Endothelial cell of umbilical vein (primary cell): ENCODE results near the gene LCMT1. TPM values are rescaled to one million over a fixed set of nuclear protein-coding genes. Genes with fewer than 3 reads are reported as not detected.

Experiments
- BruUV-seq: library from RNA; stranded (reverse); fragments of 400-500 nt; replicated peaks from 2 replicates; lab custom pipeline; 2021; lab: Mats Ljungman, UMichigan
- CTCF ChIA-PET: fragments of 300-600, 350-600 bp; sonication (Branson Sonifier 250); formaldehyde crosslinking; loops from one replicate; lab custom pipeline; 2021; ENCODE audit warnings: antibody characterized with exemption, inconsistent platforms; lab: Charles Lee
- POLR2A ChIA-PET: fragments of 300-600, 350-600 bp; sonication (Branson Sonifier 250); formaldehyde crosslinking; loops from one replicate; lab custom pipeline; 2021; ENCODE audit warnings: antibody characterized with exemption, inconsistent platforms; lab: Charles Lee
- DNase-seq: peaks from one replicate; pipeline ENCODE4 v3.0.0-alpha.2; 2011; ENCODE audit warnings: low read depth, low spot score
- FAIRE-seq: peaks from 2 replicates; lab custom pipeline; 2011; peaks lifted over from hg19 to GRCh38; lab: Jason Lieb, UNC
- H2AFZ ChIP-seq: 2 replicates; pipeline ENCODE4 v1.6.0; 2012; ENCODE audit warnings: low read depth, low read length, control low read depth, inconsistent platforms
- H3K27ac ChIP-seq: 2 replicates; pipeline ENCODE4 v1.5.1; 2011; ENCODE audit warnings: low read depth, mild to moderate bottlenecking, control low read depth, low read length, moderate library complexity; ENCODE audit not compliant: insufficient read depth
- H3K27me3 ChIP-seq, 2 experiments: 2 replicates each; pipeline versions ENCODE4 v1.6.0 to v1.6.1; 2011; ENCODE audit warnings: low read length in 2 of 2, mixed read lengths in 1 of 2; ENCODE audit not compliant: control insufficient read depth in 2 of 2, insufficient read depth in 2 of 2
- H3K36me3 ChIP-seq, 2 experiments: 2 replicates in 1 of 2; 3 replicates in 1 of 2; pipeline ENCODE4 v1.5.1; 2011; ENCODE audit warnings: low read length in 2 of 2, mild to moderate bottlenecking in 1 of 2, moderate library complexity in 1 of 2; ENCODE audit not compliant: control insufficient read depth in 2 of 2, insufficient read depth in 2 of 2; ENCODE audit errors: extremely low read depth in 1 of 2
- H3K4me1 ChIP-seq: 3 replicates; pipeline ENCODE4 v1.5.1; 2011; ENCODE audit warnings: mild to moderate bottlenecking, low read length; ENCODE audit not compliant: control insufficient read depth, insufficient read depth; ENCODE audit errors: extremely low read depth
- H3K4me2 ChIP-seq: 2 replicates; pipeline ENCODE4 v1.6.1; 2011; ENCODE audit warnings: low read length, control low read depth, mixed read lengths; ENCODE audit not compliant: insufficient read depth
- H3K4me3 ChIP-seq, 3 experiments: fragments of 200-600 bp in 1 of 3; sonication (generic), shearing (Covaris generic) in 1 of 3; replicated peaks in 1 of 3; 2 replicates each; pipeline ENCODE4 v1.5.1; 2011 to 2016; ENCODE audit warnings: control low read depth in 3 of 3, low read length in 3 of 3, mild to moderate bottlenecking in 2 of 3, inconsistent platforms in 1 of 3, low read depth in 1 of 3, moderate library complexity in 1 of 3; ENCODE audit not compliant: insufficient read depth in 1 of 3
- H3K79me2 ChIP-seq: 2 replicates; pipeline ENCODE4 v1.6.0; 2012; ENCODE audit warnings: low read length, inconsistent platforms; ENCODE audit not compliant: control insufficient read depth, insufficient read depth
- H3K9ac ChIP-seq: replicated peaks from 2 replicates; pipeline ENCODE3; 2011; ENCODE audit warnings: low read length, control low read depth; ENCODE audit not compliant: insufficient read depth; ENCODE audit errors: extremely low read depth
- H3K9me1 ChIP-seq: replicated peaks from 3 replicates; pipeline ENCODE4 v1.6.0; 2011; ENCODE audit warnings: mild to moderate bottlenecking, low read length; ENCODE audit not compliant: control insufficient read depth, insufficient read depth; ENCODE audit errors: extremely low read depth
- H3K9me3 ChIP-seq: replicated peaks from 2 replicates; pipeline ENCODE4 v1.5.1; 2012; ENCODE audit warnings: low read length, inconsistent platforms; ENCODE audit not compliant: control insufficient read depth, insufficient read depth
- H4K20me1 ChIP-seq: replicated peaks from 2 replicates; pipeline ENCODE3; 2011; ENCODE audit warnings: mild to moderate bottlenecking, low read length; ENCODE audit not compliant: control insufficient read depth, insufficient read depth; ENCODE audit errors: extremely low read depth
- EZH2 ChIP-seq: IDR thresholded peaks from 2 replicates; pipeline ENCODE4 v1.6.1; 2012; ENCODE audit warnings: borderline replicate concordance, low read depth, mild to moderate bottlenecking, moderate library complexity, low read length, inconsistent platforms; ENCODE audit not compliant: severe bottlenecking
- FOS ChIP-seq: IDR thresholded peaks from 2 replicates; pipeline ENCODE4 v1.6.1; 2011; ENCODE audit warnings: mild to moderate bottlenecking, low read length, moderate library complexity, borderline replicate concordance; ENCODE audit not compliant: insufficient read depth
- GATA2 ChIP-seq: IDR thresholded peaks from 2 replicates; pipeline ENCODE4 v1.7.0; 2011; ENCODE audit warnings: low read depth, mild to moderate bottlenecking, moderate library complexity, mixed read lengths, low read length; ENCODE audit not compliant: insufficient read length, insufficient read depth
- JUN ChIP-seq: IDR thresholded peaks from 2 replicates; pipeline ENCODE4 v1.6.1; 2011; ENCODE audit warnings: borderline replicate concordance, low read depth; ENCODE audit not compliant: insufficient read length, insufficient read depth
- MYC ChIP-seq: IDR thresholded peaks from one replicate; pipeline ENCODE4 v1.6.1; 2011; ENCODE audit warnings: mild to moderate bottlenecking, low read depth, low read length
- POLR2A ChIP-seq: IDR thresholded peaks from 2 replicates; pipeline ENCODE4 v1.6.1; 2012; ENCODE audit warnings: low read depth, mild to moderate bottlenecking, control low read depth, low read length
- POLR2AphosphoS5 ChIP-seq: IDR thresholded peaks from 2 replicates; pipeline ENCODE4 v1.6.1; 2012; ENCODE audit warnings: low read depth, mild to moderate bottlenecking, control low read depth, low read length, moderate library complexity; ENCODE audit not compliant: insufficient read depth
- dilution Hi-C: fragments of 300-500 bp; cut with MboI; formaldehyde crosslinking; loops from one replicate; pipeline ENCODE4 v1.15.0; 2019; ENCODE audit warnings: low sequenced_read_pairs; ENCODE audit not compliant: extremely low pct_ligation_motif_present
- intact Hi-C: fragments of 100-400 bp; cut with micrococcal nuclease; formaldehyde crosslinking; loops from one replicate; pipeline ENCODE4 v1.10.0; 2022
- polyA plus RNA-seq, 4 experiments: library from polyadenylated mRNA; depleted of rRNA in 3 of 4; stranded (reverse) in 3 of 4; unstranded in 1 of 4; fragments of >200 nt; gene quantifications; 2 replicates each; pipeline versions ENCODE4 v1.2.1 to v1.2.3, GENCODE V29; 2011 to 2012; ENCODE audit warnings: missing spikeins in 1 of 4
- total RNA-seq: library from RNA; stranded (reverse); gene quantifications from 2 replicates; pipeline ENCODE4 v1.2.3, GENCODE V29; 2021
- TF ChIP-seq, protein P1 (sequence below), 2 donors: IDR thresholded peaks; 1 replicate in 1 of 2; 2 replicates in 1 of 2; pipeline ENCODE4 v1.5.1; 2011; ENCODE audit warnings: low read length in 2 of 2, mild to moderate bottlenecking in 2 of 2, moderate library complexity in 2 of 2, control low read depth in 1 of 2, inconsistent platforms in 1 of 2, low read depth in 1 of 2; ENCODE audit not compliant: insufficient read depth in 1 of 2; ENCODE audit errors: extremely low read depth in 1 of 2
- TF ChIP-seq, protein P2 (sequence below): IDR thresholded peaks from 2 replicates; pipeline ENCODE4 v1.6.1; 2011; ENCODE audit not compliant: insufficient read depth, insufficient read length

LCMT1 gene
- total and polyA plus RNA-seq, 2 donors (not counting 3 experiments of a cell fraction or from before 2014, with no cell fraction given), result 23.5 to 36.2 TPM

DNA sequence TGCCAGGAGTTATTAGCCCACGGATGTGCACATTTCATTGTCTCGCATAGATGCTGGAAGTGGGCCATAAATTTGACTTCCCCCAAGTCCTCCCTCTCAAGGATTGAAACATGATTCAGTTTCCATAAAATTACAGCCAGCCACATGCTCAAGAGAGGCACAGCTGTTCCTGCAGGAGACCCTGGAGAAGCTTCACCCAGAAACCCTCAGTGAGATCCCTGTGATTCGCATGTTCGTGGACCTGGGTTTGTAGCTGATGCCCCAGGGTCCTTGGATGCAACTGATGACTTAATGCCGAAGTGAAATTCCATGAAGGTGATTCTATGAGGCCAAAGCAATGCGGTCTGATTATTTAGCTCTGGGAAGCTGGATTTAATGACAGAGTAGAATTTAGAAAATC, 80.6 kb downstream of the LCMT1 start:
- TF ChIP-seq, protein P1, sequence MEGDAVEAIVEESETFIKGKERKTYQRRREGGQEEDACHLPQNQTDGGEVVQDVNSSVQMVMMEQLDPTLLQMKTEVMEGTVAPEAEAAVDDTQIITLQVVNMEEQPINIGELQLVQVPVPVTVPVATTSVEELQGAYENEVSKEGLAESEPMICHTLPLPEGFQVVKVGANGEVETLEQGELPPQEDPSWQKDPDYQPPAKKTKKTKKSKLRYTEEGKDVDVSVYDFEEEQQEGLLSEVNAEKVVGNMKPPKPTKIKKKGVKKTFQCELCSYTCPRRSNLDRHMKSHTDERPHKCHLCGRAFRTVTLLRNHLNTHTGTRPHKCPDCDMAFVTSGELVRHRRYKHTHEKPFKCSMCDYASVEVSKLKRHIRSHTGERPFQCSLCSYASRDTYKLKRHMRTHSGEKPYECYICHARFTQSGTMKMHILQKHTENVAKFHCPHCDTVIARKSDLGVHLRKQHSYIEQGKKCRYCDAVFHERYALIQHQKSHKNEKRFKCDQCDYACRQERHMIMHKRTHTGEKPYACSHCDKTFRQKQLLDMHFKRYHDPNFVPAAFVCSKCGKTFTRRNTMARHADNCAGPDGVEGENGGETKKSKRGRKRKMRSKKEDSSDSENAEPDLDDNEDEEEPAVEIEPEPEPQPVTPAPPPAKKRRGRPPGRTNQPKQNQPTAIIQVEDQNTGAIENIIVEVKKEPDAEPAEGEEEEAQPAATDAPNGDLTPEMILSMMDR (IDR thresholded peaks at IDR 0.05; ENCODE audit: extremely low read depth in 1 of 2, insufficient read depth in 1 of 2, low read depth in 1 of 2, low read length in 2 of 2), result no peak
- TF ChIP-seq POLR2AphosphoS5 (no peak), FOS (no peak), JUN (no peak), GATA2 (no peak), EZH2 (no peak), MYC (no peak), POLR2A (no peak)
- TF ChIP-seq, protein P2, sequence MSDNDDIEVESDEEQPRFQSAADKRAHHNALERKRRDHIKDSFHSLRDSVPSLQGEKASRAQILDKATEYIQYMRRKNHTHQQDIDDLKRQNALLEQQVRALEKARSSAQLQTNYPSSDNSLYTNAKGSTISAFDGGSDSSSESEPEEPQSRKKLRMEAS, result no peak
- H4K20me1 ChIP-seq, result no peaks in the 10 kb centered on the region
- no peaks in the 10 kb centered on the region for H3K9me1 ChIP-seq
- FAIRE-seq (no peak), DNase-seq (no peak)
- ChIA-PET CTCF (no interaction called here), POLR2A (no interaction called here)
- H3K36me3 ChIP-seq, result no peaks in the 10 kb centered on the region
- H3K4me1 ChIP-seq, result no peaks in the 10 kb centered on the region
- H3K9me3 ChIP-seq, result no peaks in the 10 kb centered on the region
- dilution Hi-C loops (no loop called here), intact Hi-C loops (no loop called here)
- no peak overlapping the region for H2AFZ ChIP-seq
- no peak overlapping the region for H3K27ac ChIP-seq
- no peak overlapping the region for H3K4me3 ChIP-seq
- H3K9ac ChIP-seq, result no peak overlapping the region
- no peak overlapping the region for H3K4me2 ChIP-seq
- no peaks in the 10 kb centered on the region for H3K27me3 ChIP-seq
- H3K79me2 ChIP-seq, result no peaks in the 10 kb centered on the region
- no TSS peak for BruUV-seq
